Left colon (tissue), 2 donors: ENCODE results near the gene REEP2. TPM values are rescaled to one million over a fixed set of nuclear protein-coding genes. Genes with fewer than 3 reads are reported as not detected.

Experiments
- ATAC-seq: fragments of 200-7000 bp; cut with Tn5 transposase; one replicate; pipeline ENCODE4 v1.9.1; 2020; ENCODE audit warnings: mild to moderate bottlenecking, moderate library complexity
- DNase-seq, 2 donors: peaks; one replicate each; pipeline ENCODE4 v3.0.0-alpha.2; 2020
- intact Hi-C, 2 donors: fragments of 100-400 bp; cut with DNase I in 1 of 2; cut with micrococcal nuclease in 1 of 2; formaldehyde crosslinking; loops; one replicate each; pipeline versions ENCODE4 v1.11.2 to v1.14.0; 2022; cut with DNase I, micrococcal nuclease
- total RNA-seq, 2 donors: library from RNA; stranded (reverse); fragmentation: NEBNext Ultra II Directional; extraction: Animal tissue kit (Norgen Biotek cat#: 25700); gene quantifications; one replicate each; pipeline ENCODE4 v1.2.1, GENCODE V29; 2021
- donor health status: DM: no; HTN: no; CAD: no.
- donor health status: DM: yes; HTN: yes; CAD: no.

Gene REEP2
- total RNA-seq, 2 donors from 2014 or later = 0.55 to 3.1 TPM

GRCh38 chr5:138445547-138446271 is 6.9 kb downstream of the REEP2 start:
- DNase-seq = no peak
- ATAC-seq = peak; percentile 33
- intact Hi-C loops = loop anchor here in 1 of 2 donors (10.0 kb wide), 1 partner anchor 59 kb away; no protein-coding TSS in a partner anchor

- DNase-seq (no peak), ATAC-seq (no peak)
- intact Hi-C loops = loop anchor here in 1 of 2 donors (10.0 kb wide), 1 partner anchor 57 kb away; no protein-coding TSS in a partner anchor
Measured at GRCh38 chr5:138448070-138448469, 9.2 kb downstream of the REEP2 start.

GRCh38 chr5:138448481-138449398 is 9.9 kb downstream of the REEP2 start:
- no peak for DNase-seq
- intact Hi-C loops = loop anchor here in 1 of 2 donors (10.0 kb wide), 1 partner anchor 56 kb away; no protein-coding TSS in a partner anchor
- no peak for ATAC-seq

- ATAC-seq (peak; percentile 97), DNase-seq (peak; percentile 73 to 93)
- intact Hi-C loops = loop anchor here (5.0 to 10.0 kb wide), 2 partner anchors 53 to 55 kb away; no protein-coding TSS in a partner anchor
Measured at GRCh38 chr5:138449501-138450239, 10.8 kb downstream of the REEP2 start.

DNA sequence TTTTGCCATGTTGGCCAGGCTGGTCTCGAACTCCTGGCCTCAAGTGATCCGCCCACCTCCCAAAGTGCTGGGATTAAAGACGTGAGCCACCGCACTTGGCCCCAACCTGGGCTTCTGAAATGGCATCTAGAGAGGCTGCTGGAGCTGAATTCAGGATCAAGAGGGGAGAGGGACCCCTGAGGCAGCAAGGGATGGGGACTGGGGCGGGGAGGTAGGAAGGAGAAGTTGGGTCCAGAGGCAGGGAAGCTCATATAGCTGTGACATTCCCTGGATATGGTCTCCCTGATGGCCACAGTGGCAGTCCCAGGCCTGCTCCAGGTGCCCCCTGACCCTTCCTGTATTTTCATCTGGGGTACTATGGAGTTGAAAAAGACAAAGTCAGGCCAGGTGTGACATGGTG is 12.1 kb downstream of the REEP2 start:
- intact Hi-C loops = loop anchor here in 1 of 2 donors (5.0 kb wide), 1 partner anchor 51 kb away; no protein-coding TSS in a partner anchor
- ATAC-seq (no peak), DNase-seq (no peak)

DNA sequence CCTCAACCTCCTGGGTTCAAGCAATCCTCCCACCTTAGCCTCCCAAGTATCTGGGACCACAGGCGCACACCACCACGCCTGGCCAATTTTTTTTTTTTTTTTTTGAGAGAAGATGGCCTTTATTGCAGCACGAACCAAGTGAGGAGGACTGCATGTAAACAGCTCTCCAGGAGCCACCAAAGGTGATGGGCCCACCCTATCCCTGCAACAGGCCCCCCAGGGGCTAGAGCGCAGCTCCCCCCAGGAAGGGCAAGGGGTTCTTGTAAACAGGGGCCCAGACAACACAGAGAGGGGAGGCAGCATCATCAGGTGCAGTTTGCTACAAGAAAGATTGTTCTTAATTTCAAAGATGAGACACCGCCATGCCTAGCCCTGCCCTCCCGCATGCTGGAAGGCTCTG is 13.9 kb downstream of the REEP2 start:
- ATAC-seq (no peak), DNase-seq (no peak)
- intact Hi-C loops = loop anchor here in 1 of 2 donors (5.0 kb wide), 1 partner anchor 50 kb away; no protein-coding TSS in a partner anchor

GRCh38 chr5:138453590-138453989 is 14.7 kb downstream of the REEP2 start:
- no peak for ATAC-seq
- intact Hi-C loops = loop anchor here in 1 of 2 donors (5.0 kb wide), 1 partner anchor 49 kb away; no protein-coding TSS in a partner anchor
- no peak for DNase-seq

DNA sequence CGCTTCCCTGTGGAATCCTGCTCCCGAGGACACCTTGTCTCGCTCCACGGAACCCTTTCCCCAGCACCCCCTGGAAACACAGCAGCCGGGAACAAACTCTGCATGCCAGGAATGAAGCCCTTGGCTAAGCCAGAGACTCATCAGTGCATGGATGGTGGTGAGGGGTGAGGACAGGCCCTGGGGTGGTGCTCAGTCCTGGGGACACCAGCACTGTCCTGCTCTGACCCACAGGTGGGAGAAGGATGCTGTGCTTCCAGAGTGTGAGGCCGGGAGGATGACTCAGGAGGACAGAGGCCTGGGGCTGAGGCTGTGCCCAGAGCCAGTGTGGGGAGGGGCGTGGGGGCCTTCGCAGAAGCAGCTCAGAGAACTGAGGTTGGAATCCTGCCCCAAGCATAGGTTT is 15.3 kb downstream of the REEP2 start:
- ATAC-seq = no peak
- no peak for DNase-seq
- intact Hi-C loops = loop anchor here in 1 of 2 donors (5.0 kb wide), 1 partner anchor 48 kb away; no protein-coding TSS in a partner anchor

DNA sequence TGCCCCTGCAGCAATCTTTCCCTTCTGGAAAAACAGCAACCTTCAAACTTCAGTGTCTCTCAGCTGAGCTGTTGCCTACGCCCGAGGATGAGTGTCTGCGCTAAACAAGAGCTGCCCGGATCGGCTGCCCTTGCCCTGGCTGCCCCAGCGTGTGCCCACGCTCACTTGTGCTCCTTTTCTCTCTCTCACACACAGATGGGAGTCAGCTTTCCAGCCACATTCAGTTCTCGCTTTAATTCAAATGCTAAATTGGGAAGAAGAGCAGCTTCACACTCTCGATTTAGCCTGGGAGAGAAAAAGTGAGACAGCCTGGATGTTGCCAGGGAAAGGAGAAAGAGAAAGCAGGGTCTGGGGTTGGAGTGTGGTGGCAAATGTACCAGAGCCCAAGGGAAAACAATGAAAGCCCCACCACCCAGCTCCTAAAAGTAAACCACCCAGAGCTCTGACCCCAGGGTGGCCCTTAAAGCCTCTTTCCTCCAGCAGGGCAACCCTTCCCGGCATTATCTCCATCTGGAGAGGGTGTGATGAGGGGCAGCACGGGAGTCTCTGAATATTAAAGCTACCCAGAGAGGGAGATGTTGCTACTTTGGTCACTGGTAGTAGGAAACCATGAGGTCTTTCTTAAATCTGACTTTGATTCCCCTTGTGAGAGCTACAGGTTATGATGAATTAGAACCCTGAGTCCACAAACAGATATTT is 16.5 kb downstream of the REEP2 start:
- no peak for DNase-seq
- intact Hi-C loops = no loop called here

DNA sequence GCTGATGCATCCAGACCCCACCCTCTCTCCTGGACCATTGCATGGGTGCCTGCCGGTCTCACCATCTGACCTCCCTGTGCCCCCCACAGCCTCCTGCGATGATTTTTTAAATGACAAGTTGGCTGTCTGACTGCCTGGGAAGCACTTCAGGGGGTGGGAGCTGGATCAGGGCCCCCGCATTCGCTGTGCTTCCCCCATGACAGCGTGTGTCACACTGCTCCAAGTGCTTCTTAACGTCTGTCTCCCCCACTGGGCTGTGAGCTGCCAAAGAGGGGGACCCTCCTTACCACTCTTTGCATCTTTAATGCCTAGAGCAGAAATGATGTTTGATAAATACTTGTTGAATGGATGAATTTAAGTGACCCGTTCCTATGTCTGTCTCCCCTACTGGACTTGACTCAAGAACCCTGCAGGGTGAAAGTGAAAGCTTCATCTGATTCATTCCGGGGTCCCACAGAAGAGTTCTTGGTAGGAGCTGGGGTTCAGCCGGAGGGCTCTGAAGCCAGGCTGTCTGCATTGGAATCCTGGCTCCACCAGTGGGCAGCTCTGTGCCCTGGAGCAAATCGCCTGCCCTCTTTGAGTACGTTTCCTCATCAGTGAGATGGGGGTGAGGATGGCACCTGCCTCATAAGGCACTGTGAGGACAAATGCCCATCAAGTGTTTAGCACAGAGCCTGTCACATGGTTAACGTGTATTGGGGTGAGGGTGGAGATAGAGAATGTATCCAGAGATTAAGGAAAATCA is 18.8 kb downstream of the REEP2 start:
- intact Hi-C loops = no loop called here
- DNase-seq (no peak), ATAC-seq (no peak)

More for the DNA sequence above, 16.5 kb downstream of the REEP2 start:
- no peak for ATAC-seq

DNA sequence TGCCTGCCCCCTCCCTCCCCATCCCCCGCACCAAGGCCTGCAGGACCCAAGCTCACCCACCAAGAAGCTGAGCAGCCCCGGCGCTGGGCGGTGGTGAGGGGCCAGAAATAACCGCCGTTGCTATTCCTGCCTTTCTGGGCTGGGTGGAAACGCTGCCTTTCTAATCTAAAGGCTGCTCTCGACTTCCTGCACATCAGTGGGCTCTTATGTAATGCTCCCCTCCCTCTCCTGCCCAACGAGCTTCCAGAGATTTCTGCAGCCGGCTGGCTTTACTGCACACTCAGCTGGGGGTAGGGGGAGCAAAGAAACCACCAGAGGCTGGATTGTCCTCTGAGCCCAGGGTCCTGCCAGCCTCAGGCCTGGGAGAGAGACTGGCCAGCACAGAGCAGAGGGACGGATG is 19.5 kb downstream of the REEP2 start:
- DNase-seq (no peak), ATAC-seq (no peak)
- intact Hi-C loops = no loop called here

GRCh38 chr5:138458856-138459255 is 20.0 kb downstream of the REEP2 start:
- intact Hi-C loops = no loop called here
- DNase-seq = no peak
- no peak for ATAC-seq

- DNase-seq = peak; percentile 56 to 58
- intact Hi-C loops = no loop called here
- ATAC-seq = no peak
Measured at GRCh38 chr5:138459311-138459933, 20.6 kb downstream of the REEP2 start.

DNA sequence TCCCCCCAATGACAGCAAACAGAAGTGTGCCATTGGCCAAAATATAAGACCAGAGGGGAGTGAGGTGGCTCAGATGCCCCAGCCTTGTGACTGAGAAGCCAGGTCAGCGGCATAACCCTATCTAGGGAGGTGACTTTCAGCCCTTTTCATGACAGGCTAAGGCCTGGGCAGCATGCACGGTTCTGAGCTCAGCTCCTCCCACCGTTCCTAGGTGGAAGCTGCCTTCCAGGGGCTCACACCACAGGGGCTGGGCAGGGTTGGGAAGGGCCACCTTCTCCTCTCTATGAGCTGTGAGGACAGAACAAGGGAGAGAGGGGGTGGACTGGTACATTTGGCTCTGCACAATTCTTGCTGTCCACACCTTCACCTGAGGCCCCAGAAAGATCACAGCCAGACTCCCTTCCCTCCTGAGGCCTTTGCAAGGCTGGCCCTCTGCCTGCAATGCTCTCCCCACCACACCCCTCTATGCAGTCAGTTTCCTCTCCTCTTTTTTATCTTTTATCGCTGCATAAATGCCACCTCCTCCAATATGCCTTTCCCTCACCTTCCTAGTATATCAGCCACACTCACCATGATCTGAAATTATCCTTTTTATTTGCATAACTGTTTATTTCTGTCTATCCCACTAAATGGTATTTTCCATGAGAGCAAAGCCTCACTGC is 21.3 kb downstream of the REEP2 start:
- ATAC-seq (no peak), DNase-seq (no peak)
- intact Hi-C loops = no loop called here

GRCh38 chr5:138461343-138462125 is 22.7 kb downstream of the REEP2 start:
- ATAC-seq = no peak
- intact Hi-C loops = no loop called here

More at GRCh38 chr5:138461343-138462125, 22.7 kb downstream of the REEP2 start:
- DNase-seq = no peak
